Measurements from ENCODE around the gene FTO. TPM values are rescaled to one million over a fixed set of nuclear protein-coding genes. Genes with fewer than 3 reads are reported as not detected.

FTO gene
- total RNA-seq, 1 experiment from 2014 or later: 48.1 TPM

DNA sequence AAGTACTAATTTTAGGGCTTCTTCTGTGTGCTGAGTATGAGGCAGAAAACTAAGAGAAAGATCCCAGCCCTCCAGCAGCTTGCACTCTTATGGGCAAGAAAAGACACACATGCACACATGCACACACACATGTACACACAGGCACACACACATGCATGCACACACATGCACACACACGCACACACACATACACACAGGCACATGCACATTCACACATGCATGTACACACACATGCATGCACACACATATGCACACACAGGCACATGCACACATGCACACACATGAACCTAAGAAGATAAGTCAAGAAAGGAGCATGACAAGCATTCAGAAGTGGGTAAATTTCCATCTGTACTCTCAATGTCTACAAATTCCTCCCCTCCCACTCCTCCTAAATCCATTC lies 452.4 kb downstream of the FTO start:
- DNase-seq (ENCODE audit: low spot score): no peak

DNA sequence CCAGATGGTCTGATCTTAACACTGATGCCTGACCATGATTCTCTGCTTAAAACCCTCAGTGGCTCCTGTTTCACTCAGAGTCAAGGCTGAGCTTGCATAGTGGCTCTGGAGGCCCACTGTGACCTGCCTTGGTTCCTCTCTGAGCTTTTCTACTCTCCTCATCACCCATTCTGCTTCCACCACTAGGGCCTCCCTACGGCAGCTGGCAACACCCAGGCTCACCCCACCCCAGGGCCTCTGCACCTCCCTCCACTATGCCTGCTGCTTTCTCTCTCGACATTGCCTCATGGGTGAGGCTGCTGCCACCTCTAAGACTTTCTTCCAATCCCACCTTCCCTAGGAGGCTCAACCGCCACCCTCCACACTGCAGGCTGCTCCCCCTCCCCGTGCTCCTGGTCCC lies 455.0 kb downstream of the FTO start:
- DNase-seq (ENCODE audit: low spot score): no peak

DNA sequence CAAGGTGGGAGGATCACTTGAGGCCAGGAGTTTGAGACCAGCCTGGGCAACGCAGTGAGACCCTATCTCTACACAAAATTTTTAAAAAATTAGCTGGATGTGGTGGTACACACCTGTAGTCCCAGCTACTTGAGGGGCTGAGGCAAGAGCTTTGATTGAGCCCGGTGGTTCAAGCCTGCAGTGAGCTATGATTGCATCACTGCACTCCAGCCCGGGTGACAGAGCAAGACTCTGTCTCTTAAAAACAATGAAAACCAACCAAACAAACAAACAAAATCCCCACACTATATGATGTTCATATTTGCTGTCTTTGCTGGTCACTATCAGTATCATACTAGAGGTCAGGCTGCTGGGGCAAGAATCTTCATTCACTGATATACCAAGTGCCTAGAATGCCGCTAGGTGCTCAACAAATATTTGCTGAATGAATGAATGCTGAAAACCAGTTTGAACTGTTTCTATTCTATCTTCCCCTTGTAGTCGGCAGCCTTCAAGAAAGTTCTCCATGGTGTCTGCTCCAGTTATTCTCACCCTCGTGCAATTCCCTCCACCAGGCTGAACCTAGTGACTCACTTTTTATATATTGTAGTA lies 455.6 kb downstream of the FTO start:
- DNase-seq (ENCODE audit: low spot score): no peak

DNA sequence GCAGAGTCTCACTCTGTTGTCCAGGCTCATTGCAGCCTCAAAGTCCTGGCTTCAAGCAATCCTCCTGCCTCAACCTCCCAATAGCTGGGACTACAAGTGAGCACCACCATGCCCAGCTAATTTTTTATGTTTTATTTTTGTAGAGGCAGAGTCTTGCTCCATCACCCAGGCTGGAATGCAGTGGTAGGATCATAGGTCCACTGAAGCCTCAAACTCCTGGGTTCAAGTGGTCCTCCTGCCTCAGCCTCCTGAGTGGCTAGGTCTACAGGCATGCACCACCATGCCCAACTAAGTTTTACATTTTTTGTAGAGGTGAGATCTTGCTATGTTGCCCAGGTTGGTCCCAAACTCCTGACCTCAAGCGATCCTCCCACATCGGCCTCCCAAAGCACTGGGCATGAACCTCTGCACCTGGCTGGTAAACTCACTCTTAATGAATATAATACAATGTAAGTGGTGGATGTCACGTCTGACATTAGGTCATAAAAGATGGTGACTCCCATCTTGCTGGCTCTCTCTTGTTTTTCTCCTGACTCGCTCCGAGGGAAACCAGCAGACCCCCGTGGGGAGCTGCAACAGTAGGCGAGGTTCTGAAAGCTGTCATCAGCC lies 456.4 kb downstream of the FTO start:
- DNase-seq (ENCODE audit: low spot score): no peak

DNA sequence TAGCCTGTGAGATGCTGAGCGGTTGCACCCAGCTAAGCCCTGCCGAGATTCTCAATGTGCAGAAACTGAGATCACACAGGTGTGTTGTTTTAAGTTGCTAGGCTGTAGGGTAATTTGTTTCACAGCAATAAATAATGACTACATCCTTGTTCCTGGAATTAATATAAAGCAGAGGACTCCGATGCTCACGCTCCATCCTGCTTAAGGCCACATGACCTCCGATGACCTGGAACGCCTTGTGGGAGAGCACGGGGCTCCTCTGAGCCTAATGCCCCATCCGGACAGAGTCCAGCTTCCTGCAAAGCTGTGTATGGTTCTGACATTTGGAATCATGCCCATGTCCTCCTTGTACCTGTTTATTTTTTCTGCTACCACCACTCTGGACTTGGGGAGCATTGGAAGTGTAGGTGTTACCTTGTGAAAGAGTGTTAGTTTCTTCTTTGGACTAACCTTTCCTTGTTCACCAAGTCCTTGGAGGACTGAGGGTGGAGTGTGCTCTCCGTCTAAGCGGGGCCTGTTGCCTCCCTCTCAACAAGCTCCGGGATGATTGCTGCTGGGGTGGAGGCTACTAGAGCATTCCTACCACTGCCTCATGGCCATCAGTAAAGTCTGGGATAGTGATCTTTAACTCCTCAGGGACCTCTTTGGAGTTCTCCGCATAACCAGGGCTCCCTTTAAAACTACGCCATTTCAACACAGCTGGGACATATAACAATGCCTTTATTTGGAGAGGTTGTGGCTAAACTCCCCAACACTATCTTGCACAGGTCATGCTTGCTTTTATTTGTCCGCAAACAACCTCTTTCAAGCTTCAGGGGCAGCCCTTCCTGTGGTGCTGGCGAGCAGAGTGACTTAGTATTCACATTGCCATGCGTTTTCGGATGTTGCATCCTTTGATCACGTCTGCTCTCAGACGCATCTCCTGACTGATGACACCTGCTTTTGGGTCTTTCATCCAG lies 457.3 kb downstream of the FTO start:
- DNase-seq (ENCODE audit: low spot score): no peak

DNA sequence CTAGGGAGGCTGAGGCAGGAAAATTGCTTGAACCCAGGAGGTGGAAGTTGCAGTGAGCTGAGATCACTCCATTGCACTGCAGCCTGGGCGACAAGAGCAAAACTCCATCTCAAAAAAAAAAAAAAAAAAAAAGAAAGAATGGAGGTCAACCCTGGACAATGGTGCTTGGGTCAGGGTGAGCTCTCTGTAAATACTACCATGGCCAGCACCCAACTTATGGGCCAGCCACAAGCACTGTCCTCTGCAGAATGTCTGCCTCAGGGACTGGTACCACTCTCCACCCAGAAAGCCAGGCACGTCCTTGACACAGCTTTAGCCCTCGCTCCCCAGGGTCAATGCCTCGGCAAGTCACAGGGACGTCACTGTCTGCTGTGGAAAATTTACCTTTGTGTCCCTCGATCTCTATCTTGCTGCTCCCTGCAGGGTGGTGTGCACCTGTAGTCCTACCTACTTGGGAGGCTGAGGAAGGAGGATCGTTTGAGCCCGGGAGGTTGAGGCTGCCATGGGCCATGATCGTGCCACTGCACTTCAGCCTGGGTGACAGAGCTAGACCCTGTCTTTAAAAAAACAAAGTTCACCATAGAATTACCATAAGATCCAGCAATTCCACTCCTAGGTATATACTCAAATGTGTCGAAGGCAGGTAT lies 459.4 kb downstream of the FTO start:
- DNase-seq (ENCODE audit: low spot score): no peak

DNA sequence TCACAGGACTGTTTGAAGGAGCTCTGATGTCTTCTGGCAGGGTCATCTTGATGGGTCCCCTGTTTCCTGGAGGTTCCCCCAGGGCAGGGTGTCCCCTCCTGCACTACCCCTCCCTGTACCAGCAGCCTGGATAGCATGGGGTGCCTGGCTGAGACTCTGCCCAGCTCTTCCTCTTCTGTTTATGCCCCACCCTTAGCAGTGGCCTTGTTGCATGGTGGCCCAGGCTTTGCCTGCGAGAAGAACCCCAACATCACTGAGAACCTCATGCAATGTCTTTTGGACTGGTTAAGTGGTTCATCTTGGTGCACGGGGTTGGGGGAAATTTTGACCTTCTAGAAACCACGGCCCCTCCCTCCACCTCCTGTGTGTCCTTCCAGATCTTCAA lies 460.8 kb downstream of the FTO start:
- DNase-seq (ENCODE audit: low spot score): no peak

DNA sequence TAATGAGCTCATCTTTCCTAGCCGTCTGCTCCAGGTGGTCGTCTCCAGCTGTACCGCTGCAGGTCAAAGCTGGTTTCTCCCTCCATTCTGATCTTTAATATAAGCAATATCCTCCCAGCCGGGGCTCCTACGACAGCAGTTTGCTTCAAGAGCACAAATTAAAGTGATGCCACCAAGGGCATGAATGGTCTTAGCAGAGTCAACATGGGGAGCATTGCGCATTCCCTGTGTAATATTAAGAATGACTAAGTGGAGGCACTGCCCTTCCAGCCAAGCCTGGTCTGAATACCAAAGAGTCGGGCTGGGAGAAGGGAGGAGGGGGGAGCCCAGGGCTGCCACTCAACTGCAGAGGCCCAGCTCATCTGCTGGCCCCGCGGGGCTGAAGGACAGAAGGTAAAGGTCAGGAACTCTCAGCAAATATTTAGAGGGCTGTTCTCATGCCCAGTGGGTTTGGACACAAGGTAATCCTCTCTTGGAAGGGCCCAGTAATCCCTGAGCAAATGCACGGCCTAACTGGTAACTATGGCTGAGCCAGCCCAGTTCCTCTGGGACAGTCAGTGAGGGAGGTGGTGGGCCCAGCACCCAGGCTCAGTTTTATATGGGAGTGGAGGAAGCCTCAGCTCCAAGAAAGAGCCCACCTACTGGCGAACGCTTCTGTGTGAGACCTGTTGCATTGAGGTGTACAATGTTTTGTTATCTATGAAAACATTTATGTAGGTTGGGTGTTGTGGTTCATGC lies 461.4 kb downstream of the FTO start:
- DNase-seq (ENCODE audit: low spot score): no peak

DNA sequence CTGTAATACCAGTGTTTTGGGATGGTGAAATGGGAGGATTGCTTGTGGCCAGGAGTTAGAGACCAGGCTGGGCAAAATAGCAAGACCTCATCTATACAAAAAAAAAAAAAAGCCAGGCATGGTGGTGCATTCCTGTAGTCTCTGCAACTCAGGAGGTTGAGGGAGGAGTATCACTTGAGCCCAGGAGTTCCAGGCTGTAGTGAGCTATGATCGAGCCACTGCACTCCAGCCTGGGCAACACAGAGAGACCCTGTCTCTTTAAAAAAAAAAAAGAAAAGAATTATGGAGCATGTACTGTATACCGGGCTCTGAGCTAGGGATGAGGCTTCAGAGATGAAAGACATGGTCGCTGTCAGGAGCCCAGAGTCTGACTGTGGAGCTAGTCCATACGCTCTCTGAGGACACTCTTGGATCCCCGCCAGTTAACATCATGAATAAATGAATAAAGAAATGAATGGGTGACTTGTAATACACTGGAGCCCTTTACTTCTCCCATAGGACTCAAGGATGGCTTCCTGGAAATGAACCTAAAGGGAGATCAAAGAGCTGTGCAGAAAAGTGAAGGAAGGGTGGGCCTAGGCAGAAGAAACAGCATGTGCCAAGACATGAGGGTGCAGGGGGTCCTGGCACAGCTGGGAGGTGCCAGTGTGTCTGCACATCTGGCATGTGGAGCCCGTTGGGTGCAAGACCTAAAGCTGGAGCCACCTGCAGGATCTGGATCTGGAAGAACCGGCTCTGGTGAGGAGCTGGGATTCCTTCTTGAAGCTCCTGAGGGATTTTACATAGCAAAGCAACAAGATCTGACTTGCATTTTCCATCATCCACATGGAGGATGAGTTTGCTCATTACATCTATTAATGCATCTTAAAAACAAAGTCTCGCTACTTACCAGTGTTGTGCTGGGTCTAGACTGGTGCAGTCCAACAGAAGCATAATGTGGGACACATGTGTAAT lies 462.2 kb downstream of the FTO start:
- DNase-seq (ENCODE audit: low spot score): no peak

DNA sequence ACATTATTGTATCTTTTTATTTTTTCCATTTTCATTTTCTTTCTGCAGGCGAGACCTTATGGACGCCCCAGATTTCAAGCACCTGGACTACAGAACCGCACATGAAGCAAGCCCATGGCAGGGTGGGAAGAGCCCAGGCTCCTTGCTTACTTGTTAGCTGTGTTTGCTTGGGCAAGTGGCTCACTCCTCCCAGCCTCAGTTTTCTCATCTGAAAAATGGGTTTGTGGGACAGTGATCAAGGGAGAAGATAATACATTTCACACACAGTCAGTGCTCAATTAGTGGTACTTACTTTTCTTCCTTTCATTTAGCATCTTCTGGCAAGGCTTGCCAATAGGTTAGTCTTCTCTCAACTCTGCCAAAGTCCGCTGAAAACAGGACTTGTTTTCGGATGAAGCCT lies 465.2 kb downstream of the FTO start:
- no peak for DNase-seq (ENCODE audit: low spot score)

DNA sequence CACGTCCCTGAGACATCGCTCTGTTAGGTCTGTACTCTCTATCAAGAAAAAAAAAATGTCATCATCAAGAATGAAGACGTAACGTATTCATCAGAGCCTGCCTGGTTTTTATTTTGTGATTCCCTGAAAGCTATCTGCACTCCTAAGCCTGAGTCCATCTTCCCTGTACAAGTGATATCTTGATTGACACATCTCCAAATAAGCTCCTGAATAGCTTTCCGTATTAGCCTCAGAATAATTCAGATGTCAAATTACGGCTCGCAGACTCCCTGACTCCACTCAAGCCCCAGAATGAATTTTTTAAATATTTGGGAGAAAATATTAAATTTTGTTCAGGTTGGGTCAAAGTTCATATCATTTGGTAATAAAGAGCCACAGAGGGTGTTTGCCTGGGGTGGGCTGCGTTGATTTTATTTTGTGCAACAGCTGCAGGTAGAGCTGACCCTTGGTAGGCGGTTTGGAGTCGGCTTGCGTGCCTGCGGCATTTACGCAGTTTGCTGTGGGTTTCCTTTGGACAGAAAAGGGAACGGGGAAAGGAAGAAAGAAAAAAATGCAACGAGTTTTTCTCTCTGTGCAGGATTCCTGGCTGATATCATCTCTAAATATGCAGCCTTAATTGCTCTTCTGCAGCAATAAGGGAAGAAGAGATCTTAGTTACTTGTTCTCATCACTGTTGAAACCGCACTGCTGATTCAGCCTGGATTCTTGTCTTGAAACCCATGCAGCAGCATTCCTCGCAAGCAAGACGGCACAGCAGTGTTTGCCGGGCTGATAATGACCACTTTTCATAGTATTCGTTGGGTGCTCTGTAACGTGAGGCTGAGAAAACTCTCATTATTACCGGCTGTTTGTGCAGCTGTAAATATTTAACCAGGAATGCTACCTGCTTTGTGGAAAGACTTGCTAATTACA lies 467.9 kb downstream of the FTO start:
- no peak for DNase-seq (ENCODE audit: low spot score)

DNA sequence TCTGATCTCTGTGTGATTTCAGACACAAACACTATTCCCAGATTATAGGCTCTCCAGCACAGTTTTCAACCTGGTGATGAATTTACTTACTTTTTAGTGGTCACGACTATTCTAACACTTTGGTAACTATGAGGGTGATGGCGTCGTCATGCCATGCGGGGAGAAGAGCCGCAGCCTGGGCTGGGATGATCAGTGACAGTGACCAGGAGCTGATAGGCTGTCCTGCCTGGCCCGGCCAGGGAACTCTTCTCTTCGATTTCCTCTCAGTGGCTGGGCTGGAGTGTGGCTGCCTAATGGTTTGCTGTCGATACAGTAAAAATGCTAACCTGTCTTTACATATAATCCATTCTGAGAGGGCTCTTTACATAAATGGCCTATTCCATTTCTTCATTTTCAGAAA lies 469.5 kb downstream of the FTO start:
- DNase-seq (ENCODE audit: low spot score): no peak

DNA sequence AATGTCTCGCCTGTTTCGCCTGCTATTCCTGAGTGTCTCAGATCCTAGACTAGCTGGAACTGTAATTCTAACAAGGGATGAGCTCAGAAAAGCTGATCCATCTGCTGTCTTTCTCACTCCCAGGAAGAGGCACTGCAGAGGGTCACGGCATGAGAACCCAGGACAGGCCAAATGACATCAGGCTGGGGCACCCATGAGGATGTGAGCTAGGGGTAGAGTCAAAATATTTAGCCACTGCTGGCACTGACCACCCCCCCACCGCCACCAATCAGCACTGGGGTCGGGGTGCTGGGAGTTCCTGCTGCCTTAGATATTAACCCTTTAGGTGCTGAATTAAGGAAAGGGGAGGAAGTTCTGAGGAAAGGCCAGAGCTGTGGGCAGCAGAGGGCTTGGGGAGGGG lies 470.2 kb downstream of the FTO start:
- no peak for DNase-seq (ENCODE audit: low spot score)

DNA sequence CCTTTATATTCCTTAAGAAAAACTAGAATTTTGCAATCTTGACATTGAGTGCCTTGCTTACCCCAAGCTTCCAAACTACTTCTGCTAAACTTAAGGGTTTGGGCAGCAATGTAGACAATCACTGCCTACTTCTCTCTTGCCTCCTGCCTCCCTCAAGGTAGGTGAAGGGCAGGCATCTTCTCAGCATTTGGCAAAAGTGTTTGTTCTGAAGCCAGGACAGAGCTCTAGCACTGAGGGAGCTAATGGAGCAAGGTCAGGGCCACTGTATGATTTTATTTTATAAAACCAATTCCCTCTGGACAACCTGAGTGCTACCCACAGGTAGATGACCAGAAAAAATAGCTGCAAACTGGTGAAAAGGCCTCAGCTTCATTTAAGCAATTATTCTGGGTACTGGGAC lies 470.8 kb downstream of the FTO start:
- no peak for DNase-seq (ENCODE audit: low spot score)

DNA sequence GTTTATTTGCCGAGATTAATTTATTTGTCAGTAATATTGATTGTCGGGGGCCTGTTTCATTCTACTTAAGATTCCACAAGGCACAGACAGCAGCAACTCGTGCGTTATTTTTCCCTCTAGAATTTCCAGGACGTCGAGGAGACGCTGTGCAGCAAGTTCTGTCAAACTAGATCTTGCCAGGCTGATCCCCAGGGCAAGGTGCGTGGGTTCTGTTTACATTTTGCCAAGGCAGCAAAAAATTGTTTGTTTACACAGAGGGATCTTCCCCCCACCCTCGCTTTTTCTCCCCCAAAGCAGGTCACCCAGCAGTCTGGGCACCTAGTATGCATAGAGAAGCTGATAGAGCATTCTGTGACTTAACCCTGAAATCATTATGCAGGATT lies 471.2 kb downstream of the FTO start:
- DNase-seq (ENCODE audit: low spot score): no peak

DNA sequence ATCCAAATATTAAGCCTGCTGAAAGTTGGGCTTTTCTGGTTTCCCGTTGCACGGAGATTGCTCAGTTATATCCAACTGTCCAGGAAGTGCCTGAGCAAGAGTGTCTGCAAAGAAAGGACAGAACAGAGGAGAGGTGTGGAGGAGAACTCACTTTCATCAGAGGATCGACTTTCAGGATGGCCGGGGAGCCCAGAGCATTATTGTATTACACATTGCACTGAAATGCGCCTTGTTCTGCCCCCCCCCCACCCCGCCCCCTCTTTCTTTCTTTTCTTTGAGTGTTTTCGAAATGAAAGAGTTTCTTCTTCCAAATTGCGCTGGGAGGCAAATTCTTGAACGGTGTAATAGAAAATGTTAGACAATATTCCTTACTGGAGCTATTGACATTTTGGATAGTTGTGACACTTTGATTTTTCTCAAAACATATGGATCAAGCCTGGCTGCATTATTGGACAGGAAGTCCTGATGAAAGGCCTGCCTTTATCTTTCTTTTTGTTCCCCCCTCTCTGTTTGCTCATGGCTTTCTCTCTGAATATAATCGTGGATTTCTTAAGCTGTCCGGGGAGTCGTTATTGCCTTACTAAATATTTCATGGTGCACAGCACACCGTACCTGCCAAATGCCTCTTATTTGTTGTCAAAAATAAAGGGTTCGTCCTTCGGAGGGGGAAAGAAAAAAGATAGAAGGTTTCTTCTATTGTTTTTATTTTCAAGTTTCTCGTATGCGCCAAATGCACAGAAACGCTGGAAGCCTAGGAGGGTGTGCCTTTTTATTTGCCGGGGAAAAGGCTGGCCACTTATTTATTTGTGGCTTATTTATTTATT lies 471.8 kb downstream of the FTO start:
- DNase-seq (ENCODE audit: low spot score): no peak

DNA sequence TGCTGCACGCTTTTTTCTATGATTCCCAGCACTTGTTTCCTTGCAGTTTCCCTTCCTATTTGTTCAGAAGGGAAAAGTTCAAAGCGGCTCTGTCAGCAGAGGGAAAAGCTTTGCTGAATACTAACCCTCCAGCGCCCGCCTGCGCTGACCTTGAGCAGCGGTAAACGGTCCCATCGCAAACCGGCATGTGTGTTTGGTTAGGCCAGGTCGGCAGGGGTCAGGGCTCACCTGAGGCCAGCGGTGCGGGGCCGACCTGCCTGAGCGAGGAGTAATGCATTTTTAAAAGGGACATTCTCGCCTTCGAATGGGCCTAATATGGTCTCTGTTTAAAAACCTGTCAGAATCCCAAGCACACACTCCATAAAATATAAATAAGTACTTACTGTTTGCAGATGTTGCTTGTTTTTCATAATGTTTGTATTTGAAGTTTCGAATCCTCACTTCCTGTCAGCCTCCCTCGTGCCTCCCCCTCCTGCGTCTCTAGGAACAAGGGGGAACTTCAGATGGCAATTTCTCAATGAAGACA lies 472.5 kb downstream of the FTO start:
- no peak for DNase-seq (ENCODE audit: low spot score)

DNA sequence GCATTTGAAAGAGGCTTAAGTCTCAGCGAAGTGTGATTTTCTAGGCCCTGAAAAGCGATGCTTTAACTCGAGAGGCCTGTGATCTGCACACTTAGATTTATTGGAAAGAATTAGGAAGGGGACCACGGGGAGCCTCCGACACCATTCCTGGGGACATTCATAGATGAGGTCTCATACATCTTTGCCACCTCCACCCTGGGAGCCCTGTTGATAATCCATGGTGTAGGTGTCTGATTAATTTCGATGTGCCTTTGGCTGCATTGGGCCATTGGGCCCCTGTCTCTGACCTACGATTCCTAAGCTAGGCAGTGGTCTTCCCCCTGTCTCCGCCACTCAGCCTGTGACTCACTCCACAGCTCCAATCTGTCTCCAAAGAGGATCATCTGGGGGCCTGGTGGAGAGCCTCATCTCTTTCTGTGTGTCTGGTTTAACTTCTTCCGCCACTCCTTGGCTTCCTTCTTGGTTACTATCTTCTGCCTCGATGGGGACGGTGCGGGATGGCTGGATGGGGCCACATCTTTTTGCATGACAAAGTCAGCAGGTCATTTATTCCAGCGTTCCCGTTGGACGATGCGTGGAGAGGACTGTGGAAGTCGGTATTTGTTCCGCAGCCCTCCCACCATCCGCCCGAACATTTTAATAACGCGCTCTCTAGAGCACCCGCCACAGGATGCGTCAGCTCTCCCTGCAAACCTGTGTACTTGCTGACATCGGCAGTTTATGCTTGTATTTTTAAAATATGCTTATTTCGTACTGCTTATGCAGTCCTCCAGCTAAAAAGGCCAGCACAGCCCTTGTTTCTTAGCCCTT lies 473.3 kb downstream of the FTO start:
- DNase-seq (ENCODE audit: low spot score): no peak
